ENCODE data around the gene UBAP1.
"Not testable (repeated sequence)": the region's sequence is repeated elsewhere in the genome, so short reads cannot be mapped to it uniquely, and the experiment has no call there.

UBAP1 gene

GRCh38 chr9:34179213-34180136 is 632 bp downstream of the UBAP1 start:
- peak in 1 of 3 experiments; percentile 64 for DNase-seq

DNA sequence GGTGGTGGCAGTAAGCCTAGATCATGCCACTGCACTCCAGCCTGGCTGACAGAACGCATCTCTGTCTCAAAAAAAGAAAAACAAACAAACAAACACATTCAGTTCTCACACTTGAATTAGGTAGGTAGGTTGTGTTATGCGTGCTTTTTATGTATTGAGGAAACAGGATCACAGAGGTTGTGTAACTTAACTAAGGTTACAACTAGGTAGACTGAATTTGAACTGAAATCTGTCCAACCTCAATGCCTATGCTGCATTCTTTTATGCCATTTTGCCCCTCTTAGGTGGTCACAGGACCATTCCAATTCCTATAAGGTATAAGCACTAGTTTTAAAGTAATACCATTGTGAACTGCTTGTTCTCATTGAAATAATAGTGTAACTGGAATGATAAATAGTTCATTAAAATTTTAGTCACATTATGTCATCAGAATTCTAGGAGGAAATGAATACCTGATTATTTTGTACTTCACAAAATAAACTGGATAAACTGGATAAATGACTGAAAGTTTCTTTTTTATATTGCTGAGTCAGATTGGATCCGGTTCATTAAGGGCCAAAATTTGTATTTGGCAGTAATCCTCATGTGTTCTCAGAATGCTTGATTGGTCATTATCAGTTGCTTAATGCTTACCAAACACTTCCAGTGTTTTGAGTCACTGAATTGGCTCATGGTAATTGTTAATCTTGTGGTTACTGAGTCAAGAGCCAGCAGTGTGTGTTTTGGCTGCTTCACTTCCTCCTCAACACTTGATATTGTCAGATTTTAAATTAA is 7.1 kb downstream of the UBAP1 start:
- DNase-seq: peak in 1 of 3 experiments; percentile 21

GRCh38 chr9:34187891-34188240 is 9.0 kb downstream of the UBAP1 start:
- no peak for DNase-seq

- DNase-seq: peak in 2 of 3 experiments; percentile 1 to 43
These were observed 12.4 kb downstream of the UBAP1 start for GRCh38 chr9:34190996-34191892.

GRCh38 chr9:34195143-34195542 is 16.3 kb downstream of the UBAP1 start:
- DNase-seq: no peak

DNA sequence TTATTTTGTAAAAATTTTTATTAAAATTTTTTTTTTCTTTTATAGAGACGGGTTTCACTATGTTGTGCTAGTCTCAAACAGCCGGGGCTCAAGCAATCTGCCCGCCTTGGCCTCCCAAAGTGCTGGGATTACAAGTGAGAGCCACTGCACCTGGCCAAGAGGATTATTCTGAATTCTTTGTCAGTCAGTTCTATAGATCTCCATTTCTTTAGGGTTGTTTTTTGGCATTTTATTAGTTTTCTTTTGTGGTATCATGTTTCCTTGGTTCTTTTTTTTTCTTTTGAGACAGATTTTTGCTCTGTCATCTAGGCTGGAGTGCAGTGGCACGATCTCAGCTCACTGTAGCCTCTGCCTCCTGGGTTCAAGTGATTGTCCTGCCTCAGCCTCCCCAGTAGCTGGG is 18.4 kb downstream of the UBAP1 start:
- DNase-seq: not testable (repeated sequence)

DNA sequence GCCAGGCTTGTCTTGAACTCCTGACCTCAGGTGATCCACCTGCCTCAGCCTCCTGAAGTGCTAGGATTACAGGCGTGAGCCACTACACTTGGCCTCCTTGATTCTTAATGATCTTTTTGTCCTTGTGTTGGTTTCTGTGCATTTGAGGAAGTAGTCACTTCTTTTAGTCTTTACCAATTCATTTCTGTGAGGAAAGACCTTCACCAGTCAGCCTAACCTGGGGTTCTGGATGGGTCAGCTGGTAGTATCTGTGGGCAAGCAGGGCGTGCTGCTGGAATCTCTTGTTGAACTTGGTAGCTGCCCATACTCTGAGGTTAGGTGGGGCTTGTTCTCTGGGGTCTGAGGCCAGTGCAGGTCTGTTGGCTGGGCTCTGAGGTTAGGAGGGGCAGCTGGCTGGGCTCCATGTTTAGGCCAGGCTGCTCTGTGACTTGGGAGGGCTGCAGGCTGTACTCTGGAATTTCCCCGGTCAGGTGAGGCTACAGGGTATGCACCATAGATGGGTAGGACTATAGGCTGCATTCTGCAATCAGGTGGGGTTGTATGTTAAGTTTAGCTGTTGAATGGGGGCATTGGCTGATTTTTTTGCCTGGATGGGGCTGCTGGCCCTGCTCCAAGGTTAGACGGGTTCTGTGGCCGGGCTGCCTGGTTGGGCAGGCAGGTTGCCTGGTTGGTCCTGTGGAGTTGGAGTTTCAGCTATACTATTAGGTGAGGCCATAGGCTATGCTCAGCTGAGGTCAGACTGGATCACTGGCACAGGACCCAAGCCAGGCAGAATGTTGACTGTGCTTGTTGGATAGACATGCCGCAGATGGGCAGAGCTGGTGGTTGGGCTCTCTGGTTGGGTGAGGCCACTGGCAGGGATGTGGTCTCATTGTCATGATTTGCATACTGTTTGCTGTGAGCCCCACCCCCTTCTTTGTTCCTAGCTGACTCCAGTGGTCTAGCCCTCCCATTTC is 19.2 kb downstream of the UBAP1 start:
- DNase-seq: no peak

DNA sequence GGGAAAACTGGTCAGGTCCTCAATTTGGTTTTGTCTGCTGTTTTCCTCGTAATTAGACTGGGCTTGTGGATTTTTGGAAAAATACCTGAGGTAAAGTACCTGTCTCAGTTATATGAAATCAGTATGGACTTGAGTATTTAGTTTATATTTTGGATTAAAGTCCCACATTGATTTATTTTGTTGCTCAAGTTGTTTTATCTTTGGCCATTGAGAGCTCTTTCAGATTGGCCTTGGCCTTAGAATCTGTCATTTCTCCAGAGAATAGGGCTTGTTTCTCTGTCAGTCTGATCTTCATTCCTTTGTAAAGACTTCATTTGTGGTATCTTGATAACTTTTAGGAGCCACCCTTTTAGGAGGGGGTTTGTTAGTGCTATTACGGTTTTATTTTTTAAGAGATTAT is 21.2 kb downstream of the UBAP1 start:
- no peak for DNase-seq

DNA sequence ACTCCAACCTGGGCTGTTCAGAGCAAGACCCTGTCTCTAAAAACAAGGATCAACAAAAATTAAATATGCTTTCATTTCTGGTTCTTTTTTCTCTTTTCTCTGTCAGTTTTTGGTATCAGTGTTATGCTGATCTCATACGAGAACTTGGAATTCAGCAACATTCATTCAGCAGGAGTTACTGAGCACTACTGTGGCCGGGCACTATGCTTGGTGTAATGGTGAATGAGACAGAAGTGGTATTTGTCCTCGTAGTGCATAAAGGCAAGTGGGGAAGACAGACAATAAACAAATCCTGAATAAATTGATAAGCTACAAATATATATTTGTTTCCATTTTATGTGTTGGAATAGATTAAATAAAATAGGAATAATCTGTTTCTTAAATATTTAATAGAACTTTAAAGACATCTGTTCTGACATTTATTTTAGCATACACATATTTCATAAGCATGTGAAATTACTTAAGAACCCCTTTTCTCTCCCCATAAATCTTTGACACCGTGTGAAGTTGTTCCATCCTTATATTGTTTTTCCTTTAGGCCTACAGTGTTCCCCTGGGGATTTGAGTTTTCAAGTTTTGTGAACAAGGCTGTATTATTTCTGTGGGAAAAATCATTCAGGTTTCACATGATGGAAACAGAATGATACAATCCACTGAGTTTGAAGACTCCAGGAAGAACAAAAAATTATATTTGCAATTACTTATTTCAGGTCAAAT is 24.6 kb downstream of the UBAP1 start:
- no peak for DNase-seq

DNA sequence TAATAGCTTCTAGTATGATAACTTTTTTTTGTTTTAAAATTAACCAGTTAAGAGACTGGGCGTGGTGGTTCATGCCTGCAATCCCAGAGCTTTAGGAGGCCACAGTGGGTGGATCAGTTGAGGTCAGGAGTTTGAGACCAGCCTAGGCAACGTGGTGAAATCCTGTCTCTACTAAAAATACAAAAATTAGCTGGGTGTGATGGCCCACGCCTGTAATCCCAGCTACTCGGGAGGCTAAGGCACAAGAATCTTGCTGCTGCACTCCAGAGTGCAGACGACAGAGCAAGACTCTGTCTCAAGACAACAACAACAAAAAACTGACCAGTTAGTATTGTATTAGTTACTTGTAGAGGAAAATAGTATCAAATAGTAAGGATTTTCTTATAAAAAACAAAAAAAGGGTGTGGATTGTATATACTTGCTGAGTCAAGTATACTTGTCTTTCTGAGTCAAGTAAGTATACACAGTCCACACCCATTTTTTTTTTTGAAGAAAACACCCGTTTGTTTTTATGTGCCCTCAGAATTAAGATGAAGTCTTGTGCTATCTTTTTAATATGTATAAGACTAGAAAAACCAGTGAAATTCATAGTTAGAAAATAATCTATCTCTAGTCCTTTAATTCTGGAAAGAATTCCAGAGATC is 25.3 kb downstream of the UBAP1 start:
- DNase-seq: no peak

DNA sequence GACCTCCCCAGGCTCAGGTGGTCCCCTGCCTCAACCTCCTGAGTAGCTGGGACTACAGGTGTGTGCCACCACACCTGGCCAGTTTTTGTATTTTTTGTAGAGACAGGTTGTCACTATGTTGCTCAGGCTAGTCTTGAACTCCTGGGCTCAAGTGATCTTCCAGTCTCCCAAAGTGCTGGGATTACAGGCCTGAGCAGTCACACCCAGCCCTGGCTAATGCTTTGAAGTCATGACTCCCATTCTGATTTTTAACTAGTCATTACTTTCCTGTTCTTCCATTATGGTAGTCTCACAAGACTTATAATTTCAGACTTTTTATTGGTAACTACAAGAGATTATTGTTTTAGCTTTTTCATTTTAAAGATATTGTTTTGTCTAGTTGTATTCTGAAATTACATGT is 26.3 kb downstream of the UBAP1 start:
- DNase-seq: no peak

DNA sequence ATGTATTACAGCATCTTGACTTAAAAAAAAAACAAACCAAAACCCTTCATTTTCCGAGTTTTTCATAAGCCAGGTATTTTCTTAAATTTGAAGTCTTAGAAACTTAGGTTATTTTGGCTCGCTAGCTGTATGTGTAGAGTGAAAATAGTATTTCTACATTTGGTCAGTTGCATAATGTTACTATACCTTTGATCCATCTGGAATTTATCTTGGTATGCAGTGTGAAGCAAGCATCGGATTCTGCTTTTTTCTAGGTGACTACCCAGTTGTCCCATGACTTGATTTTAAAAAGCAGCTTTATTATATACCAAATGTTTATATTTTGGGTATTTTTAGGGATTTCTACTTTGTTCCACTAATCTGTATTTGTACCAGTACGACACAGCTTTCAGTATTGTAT is 27.7 kb downstream of the UBAP1 start:
- DNase-seq: no peak

- no peak for DNase-seq
These were observed 32.6 kb downstream of the UBAP1 start for GRCh38 chr9:34211395-34211794.

DNA sequence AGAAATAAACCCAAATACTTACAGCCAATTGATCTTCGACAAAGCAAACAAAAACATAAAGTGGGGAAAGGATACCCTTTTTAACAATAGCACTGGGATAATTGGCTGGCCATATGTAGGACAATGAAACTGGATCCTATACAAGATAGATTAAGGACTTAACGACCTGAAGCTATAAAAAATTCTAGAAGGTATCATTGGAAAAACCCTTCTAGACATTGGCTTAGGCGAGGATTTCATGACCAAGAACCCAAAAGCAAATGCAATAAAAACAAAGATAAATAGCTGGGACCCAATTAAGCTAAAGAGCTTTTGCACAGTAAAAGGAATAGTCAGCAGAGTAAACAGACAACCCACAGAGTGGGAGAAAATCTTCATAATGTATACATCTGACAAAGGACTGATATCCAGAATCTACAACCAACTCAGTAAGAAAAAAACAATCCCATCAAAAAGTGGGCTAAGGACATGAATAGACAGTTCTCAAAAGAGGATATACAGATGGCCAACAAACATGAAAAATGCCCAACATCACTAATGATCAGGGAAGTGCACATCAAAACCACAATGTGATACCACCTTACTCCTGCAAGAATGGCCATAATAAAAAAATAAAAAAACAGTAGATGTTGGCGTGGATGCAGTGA is 35.6 kb downstream of the UBAP1 start:
- peak in 1 of 3 experiments; percentile 3 for DNase-seq

- no peak for DNase-seq
These were observed 37.5 kb downstream of the UBAP1 start for GRCh38 chr9:34216325-34216724.

- not testable (repeated sequence) for DNase-seq
These were observed 38.2 kb downstream of the UBAP1 start for GRCh38 chr9:34217015-34217414.

DNA sequence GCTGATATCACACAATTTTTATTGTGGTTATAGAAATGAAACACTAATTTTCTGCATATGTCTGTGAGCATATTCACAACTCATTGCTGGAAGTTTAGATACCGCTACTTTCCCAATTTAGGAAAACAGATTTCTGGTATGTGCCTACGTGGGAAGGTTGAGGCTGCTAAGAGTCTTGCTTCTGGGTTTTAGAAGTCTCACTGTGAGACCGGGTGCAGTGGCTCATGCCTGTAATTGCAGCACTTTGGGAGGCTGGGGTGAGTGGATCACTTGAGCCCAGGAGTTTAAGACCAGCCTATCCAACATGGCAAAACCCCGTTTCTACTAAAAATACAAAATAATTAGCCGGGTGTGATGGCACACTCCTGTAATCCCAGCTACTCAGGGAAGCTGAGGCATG is 39.6 kb downstream of the UBAP1 start:
- DNase-seq: no peak

- DNase-seq: no peak
These were observed 40.6 kb downstream of the UBAP1 start for GRCh38 chr9:34219421-34219820.

GRCh38 chr9:34220218-34220617 is 41.4 kb downstream of the UBAP1 start:
- DNase-seq: no peak

GRCh38 chr9:34224349-34224748 is 45.5 kb downstream of the UBAP1 start:
- no peak for DNase-seq

Measured in NCI-H1417 (cell line).